ENCODE results near the gene CPA1. TPM values are rescaled to one million over a fixed set of nuclear protein-coding genes. Genes with fewer than 3 reads are reported as not detected.

The CPA1 gene
- total RNA-seq, 1 experiment from 2014 or later: not detected

DNA sequence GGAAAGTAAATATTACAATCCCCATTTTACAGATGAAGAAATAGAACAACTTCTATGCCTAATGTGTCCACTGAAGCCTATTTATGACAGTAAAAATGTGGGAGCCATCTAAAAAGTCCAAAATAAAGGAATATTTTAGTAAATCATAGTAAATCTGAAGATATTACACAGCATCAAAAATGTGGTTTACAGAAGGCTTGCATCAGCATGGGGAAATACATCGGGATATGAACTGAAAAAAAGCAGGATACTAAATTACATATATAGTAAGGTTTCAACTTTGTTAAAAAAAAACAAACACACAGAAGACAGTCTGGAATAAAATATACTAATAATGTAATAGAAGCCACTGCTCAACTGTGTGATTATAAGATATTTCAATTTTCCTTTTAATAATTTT is 20.8 kb downstream of the CPA1 start:
- peaks cover 5% of the 10 kb centered on the region; the same call in 1 of the 2 replicates for H3K36me3 ChIP-seq (ENCODE audit: low read depth)
- no peaks in the 10 kb centered on the region for H3F3A ChIP-seq (ENCODE audit: insufficient read depth, low read depth)
- no peaks in the 10 kb centered on the region for H4K20me1 ChIP-seq (ENCODE audit: insufficient read depth)
- no peaks in the 10 kb centered on the region for H3K9me3 ChIP-seq (ENCODE audit: insufficient read depth, low read depth)
- H3K79me2 ChIP-seq (ENCODE audit: low read depth): no peaks in the 10 kb centered on the region
- H3K4me1 ChIP-seq (replicated peaks; ENCODE audit: insufficient read depth): no peaks in the 10 kb centered on the region
- no peaks in the 10 kb centered on the region for H3K27me3 ChIP-seq (ENCODE audit: insufficient read depth, low read depth)
- no peak overlapping the region for H3K27ac ChIP-seq
- BruUV-seq (replicated peaks): no TSS peak
- DNase-seq: no peak
- CTCF ChIA-PET: no interaction called here
- no peaks in the 10 kb centered on the region for H3K9me2 ChIP-seq (ENCODE audit: insufficient read depth)
- no peak for TF ChIP-seq EZH2 (IDR thresholded peaks at IDR 0.05; ENCODE audit: low read depth)
- TF ChIP-seq, protein P1, sequence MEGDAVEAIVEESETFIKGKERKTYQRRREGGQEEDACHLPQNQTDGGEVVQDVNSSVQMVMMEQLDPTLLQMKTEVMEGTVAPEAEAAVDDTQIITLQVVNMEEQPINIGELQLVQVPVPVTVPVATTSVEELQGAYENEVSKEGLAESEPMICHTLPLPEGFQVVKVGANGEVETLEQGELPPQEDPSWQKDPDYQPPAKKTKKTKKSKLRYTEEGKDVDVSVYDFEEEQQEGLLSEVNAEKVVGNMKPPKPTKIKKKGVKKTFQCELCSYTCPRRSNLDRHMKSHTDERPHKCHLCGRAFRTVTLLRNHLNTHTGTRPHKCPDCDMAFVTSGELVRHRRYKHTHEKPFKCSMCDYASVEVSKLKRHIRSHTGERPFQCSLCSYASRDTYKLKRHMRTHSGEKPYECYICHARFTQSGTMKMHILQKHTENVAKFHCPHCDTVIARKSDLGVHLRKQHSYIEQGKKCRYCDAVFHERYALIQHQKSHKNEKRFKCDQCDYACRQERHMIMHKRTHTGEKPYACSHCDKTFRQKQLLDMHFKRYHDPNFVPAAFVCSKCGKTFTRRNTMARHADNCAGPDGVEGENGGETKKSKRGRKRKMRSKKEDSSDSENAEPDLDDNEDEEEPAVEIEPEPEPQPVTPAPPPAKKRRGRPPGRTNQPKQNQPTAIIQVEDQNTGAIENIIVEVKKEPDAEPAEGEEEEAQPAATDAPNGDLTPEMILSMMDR (conservative IDR thresholded peaks at IDR 0.05): no peak
- no peak overlapping the region for H2AFZ ChIP-seq
- H3K4me2 ChIP-seq: no peak overlapping the region
- intact Hi-C loops (cut with micrococcal nuclease; ENCODE audit: unreplicated experiment): no loop called here
- no peak overlapping the region for H3K4me3 ChIP-seq
- POLR2A ChIA-PET (ENCODE audit: unreplicated experiment): no interaction called here

DNA sequence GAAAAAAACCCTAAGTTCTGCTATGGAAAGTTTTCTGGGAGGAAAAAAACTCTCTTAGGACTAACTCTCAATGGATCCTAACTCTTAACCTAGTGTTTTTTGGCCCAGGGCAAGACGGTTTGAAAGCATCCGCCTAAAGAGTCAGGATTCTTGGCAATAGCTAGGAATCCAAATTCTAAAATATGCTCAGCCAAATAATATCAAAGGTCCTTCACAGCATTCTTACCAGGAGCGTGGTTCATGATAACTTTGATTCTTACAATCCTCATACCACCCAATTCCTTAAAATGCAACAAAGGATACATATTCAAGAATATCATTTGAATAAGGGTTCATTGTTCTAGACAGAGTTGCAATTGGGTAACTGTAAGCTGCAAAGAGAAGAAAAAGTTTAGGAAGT is 21.3 kb downstream of the CPA1 start:
- no peak for TF ChIP-seq EZH2 (IDR thresholded peaks at IDR 0.05; ENCODE audit: low read depth)
- TF ChIP-seq, protein P1 (conservative IDR thresholded peaks at IDR 0.05): no peak
- H3K4me3 ChIP-seq: no peak overlapping the region
- no peaks in the 10 kb centered on the region for H3K9me2 ChIP-seq (ENCODE audit: insufficient read depth)
- POLR2A ChIA-PET (ENCODE audit: unreplicated experiment): no interaction called here
- H3K36me3 ChIP-seq (ENCODE audit: low read depth): peaks cover 5% of the 10 kb centered on the region; the same call in 1 of the 2 replicates
- no peak overlapping the region for H3K27ac ChIP-seq
- no peaks in the 10 kb centered on the region for H3K4me1 ChIP-seq (replicated peaks; ENCODE audit: insufficient read depth)
- no peak overlapping the region for H3K4me2 ChIP-seq
- H3K9me3 ChIP-seq (ENCODE audit: insufficient read depth, low read depth): no peaks in the 10 kb centered on the region
- no peaks in the 10 kb centered on the region for H3F3A ChIP-seq (ENCODE audit: insufficient read depth, low read depth)
- no peaks in the 10 kb centered on the region for H4K20me1 ChIP-seq (ENCODE audit: insufficient read depth)
- DNase-seq: no peak
- CTCF ChIA-PET: no interaction called here
- BruUV-seq (replicated peaks): no TSS peak
- no peaks in the 10 kb centered on the region for H3K27me3 ChIP-seq (ENCODE audit: insufficient read depth, low read depth)
- no peaks in the 10 kb centered on the region for H3K79me2 ChIP-seq (ENCODE audit: low read depth)
- no peak overlapping the region for H2AFZ ChIP-seq
- intact Hi-C loops (cut with micrococcal nuclease; ENCODE audit: unreplicated experiment): no loop called here

DNA sequence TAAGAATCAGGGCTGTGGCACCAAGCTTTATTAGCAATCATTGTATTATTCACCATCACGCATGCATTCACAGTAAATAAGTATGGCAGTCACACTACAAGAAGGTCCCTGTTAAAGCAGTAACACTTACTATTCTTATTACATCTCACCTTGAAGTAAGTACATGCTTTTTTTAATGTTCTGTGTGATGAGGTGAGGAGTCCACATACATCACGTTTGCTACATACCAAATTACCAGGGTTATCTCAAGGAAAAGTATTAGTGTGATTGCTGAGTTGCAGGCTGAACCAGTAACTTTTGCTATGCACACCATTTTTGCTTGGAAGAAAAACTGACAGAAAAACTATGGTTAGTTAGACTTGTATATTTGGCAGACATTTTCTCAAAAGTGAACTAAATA is 24.7 kb downstream of the CPA1 start:
- H3K27ac ChIP-seq: no peak overlapping the region
- 0 out of 2 replicates have a peak, but pooled peaks cover 3% of the 10 kb centered on the region for H3F3A ChIP-seq (ENCODE audit: insufficient read depth, low read depth)
- intact Hi-C loops (cut with micrococcal nuclease; ENCODE audit: unreplicated experiment): no loop called here
- no peaks in the 10 kb centered on the region for H3K9me2 ChIP-seq (ENCODE audit: insufficient read depth)
- no TSS peak for BruUV-seq (replicated peaks)
- no peak overlapping the region for H3K4me3 ChIP-seq
- POLR2A ChIA-PET (ENCODE audit: unreplicated experiment): interaction anchor here (0.6 kb wide), 1 partner anchor 199 kb away, joined by 3 read pairs; no protein-coding TSS in a partner anchor
- H3K27me3 ChIP-seq (ENCODE audit: insufficient read depth, low read depth): no peaks in the 10 kb centered on the region
- no peaks in the 10 kb centered on the region for H3K79me2 ChIP-seq (ENCODE audit: low read depth)
- TF ChIP-seq, protein P1 (conservative IDR thresholded peaks at IDR 0.05): no peak
- no peak for TF ChIP-seq EZH2 (IDR thresholded peaks at IDR 0.05; ENCODE audit: low read depth)
- H3K9me3 ChIP-seq (ENCODE audit: insufficient read depth, low read depth): no peaks in the 10 kb centered on the region
- H3K4me1 ChIP-seq (replicated peaks; ENCODE audit: insufficient read depth): no peaks in the 10 kb centered on the region
- H3K4me2 ChIP-seq: no peak overlapping the region
- DNase-seq: no peak
- H3K36me3 ChIP-seq (ENCODE audit: low read depth): peaks cover 5% of the 10 kb centered on the region; the same call in 1 of the 2 replicates
- no peak overlapping the region for H2AFZ ChIP-seq
- CTCF ChIA-PET: interaction anchor here (1.1 kb wide), 1 partner anchor 14 kb away, joined by 4 read pairs; no protein-coding TSS in a partner anchor
- H4K20me1 ChIP-seq (ENCODE audit: insufficient read depth): no peaks in the 10 kb centered on the region

All from PC-9 (cell line).